Body of pancreas (tissue), 4 donors: Measurements from ENCODE around the gene BRF1. TPM values are rescaled to one million over a fixed set of nuclear protein-coding genes. Genes with fewer than 3 reads are reported as not detected.
A peak's percentile ranks its signal among the peaks of the same experiment; 100 is the strongest.

Experiments used
- ATAC-seq: fragments of 150-250 bp; one replicate; pipeline ENCODE4 v1.9.1; 2016
- DNase-seq, 4 donors: peaks; one replicate each; pipeline ENCODE4 v3.0.0-alpha.2; 2019
- H3K27ac ChIP-seq, 4 donors: fragments of 200-600 bp; sonication (generic); 1 replicate in 3 of 4; 2 replicates in 1 of 4; pipeline versions ENCODE4 v1.5.1 to v1.6.1; 2016 to 2019; ENCODE audit warnings: mild to moderate bottlenecking in 1 of 4, mixed read lengths in 1 of 4, moderate library complexity in 1 of 4
- H3K27me3 ChIP-seq, 2 donors: fragments of 200-600 bp; sonication (generic); one replicate each; pipeline ENCODE4 v1.6.0; 2016; ENCODE audit warnings: mild to moderate bottlenecking in 1 of 2
- H3K36me3 ChIP-seq, 2 donors: fragments of 200-600 bp; sonication (generic); replicated peaks in 1 of 2; 2 replicates each; pipeline ENCODE4 v1.5.1; 2016; ENCODE audit warnings: low read depth in 2 of 2; ENCODE audit not compliant: insufficient read depth in 1 of 2
- H3K4me1 ChIP-seq: fragments of 200-600 bp; sonication (generic); one replicate; pipeline ENCODE4 v1.6.0; 2016
- H3K4me3 ChIP-seq, 2 donors: fragments of 200-600 bp; sonication (generic); 1 replicate in 1 of 2; 2 replicates in 1 of 2; pipeline ENCODE4 v1.5.1; 2016 to 2019
- H3K9me3 ChIP-seq, 3 donors: fragments of 200-600 bp; sonication (generic); 1 replicate in 2 of 3; 2 replicates in 1 of 3; pipeline ENCODE4 v1.5.1; 2016
- CTCF ChIP-seq, 7 experiments: fragments of 450-650 bp in 4 of 7; fragments of 200-600 bp in 3 of 7; sonication (generic) in 3 of 7; IDR thresholded peaks; one replicate each; pipeline ENCODE4 v1.5.1; 2016 to 2019; ENCODE audit warnings: antibody characterized with exemption in 7 of 7
- POLR2A ChIP-seq, 3 donors: fragments of 450-650 bp; IDR thresholded peaks; one replicate each; pipeline ENCODE4 v1.6.1; 2016; ENCODE audit warnings: antibody characterized with exemption in 3 of 3, mild to moderate bottlenecking in 2 of 3
- WGBS, 2 donors: methylation state at CpG; one replicate each; pipeline ENCODE4 v1.1.5; 2017; 5-methylcytosine and 5-hydroxymethylcytosine counted together
- intact Hi-C: fragments of 100-400 bp; cut with DNase I; formaldehyde crosslinking; loops from one replicate; pipeline ENCODE4 v1.15.1; 2023
- total RNA-seq, 2 donors: library from RNA; depleted of rRNA; stranded (reverse); fragments of >200 nt; gene quantifications; one replicate each; pipeline ENCODE4 v1.1.0, GENCODE V29; 2016

Gene BRF1
- total RNA-seq, 2 donors from 2014 or later: 54.5 to 86.7 TPM

DNA sequence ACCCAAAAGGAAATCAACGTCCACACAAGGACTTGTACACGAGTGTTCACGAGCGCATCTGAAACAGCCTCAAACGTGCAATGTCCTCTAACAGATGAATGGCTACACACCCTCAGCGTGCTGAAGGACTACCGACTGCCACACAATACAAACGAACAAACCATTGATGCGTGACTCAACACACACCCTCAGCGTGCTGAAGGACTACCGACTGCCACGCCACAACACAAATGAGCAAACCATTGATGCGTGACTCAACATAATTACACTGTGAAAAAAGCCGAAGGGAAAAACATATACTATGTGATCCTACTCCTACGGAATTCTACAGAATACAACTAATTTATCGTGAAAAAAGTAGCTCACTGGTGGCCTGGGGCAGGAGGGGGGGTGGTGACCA, 77.5 kb downstream of the BRF1 start:
- TF ChIP-seq POLR2A (IDR thresholded peaks at IDR 0.05) (no peak), CTCF (IDR thresholded peaks at IDR 0.05) (no peak)
- intact Hi-C loops: no loop called here
- Histone ChIP-seq H3K4me3 (no peak overlapping the region), H3K27me3 (no peaks in the 10 kb centered on the region), H3K4me1 (no peaks in the 10 kb centered on the region), H3K27ac (no peak overlapping the region), H3K36me3 (peaks cover 0 to 14% of the 10 kb centered on the region in 2 donors), H3K9me3 (no peaks in the 10 kb centered on the region)
- ATAC-seq (no peak), DNase-seq (no peak)
- 90 to 93% methylated on average over 16 of the region's 16 CpGs for WGBS, 2 donors

DNA sequence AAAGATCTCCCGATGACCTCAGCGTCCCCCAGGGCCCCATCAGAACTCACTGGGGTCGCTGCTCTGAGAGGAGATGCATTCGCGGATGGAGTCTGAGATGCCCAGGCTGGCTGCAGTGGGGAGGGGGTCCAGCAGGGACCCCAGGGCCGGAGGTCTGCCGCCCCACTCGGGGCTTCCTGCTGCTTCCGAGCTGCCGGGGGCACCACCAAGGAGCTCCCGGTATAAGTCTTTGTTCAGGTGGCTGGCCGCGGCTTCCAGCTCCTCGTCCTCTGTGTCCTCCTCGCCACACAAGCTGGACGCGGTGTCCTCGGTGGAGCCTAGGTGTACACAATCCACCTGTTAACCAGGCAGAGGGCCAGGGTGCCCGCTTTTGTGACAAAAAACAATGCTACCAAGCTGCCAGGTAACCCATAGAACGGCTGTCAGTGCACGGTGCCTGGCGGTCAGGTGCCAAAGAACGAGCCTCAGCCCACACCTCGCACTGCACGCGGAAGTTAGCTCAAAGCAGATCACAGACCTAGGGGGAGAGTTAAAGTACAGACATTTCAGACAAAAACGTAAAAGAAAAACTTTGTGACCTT, 79.1 kb downstream of the BRF1 start:
- Histone ChIP-seq H3K4me3 (no peak overlapping the region), H3K36me3 (peaks cover 0 to 15% of the 10 kb centered on the region in 2 donors), H3K27ac (no peak overlapping the region), H3K4me1 (no peaks in the 10 kb centered on the region), H3K27me3 (no peaks in the 10 kb centered on the region), H3K9me3 (no peaks in the 10 kb centered on the region)
- no peak for ATAC-seq
- 65 to 82% methylated on average over 11 to 27 of the region's 27 CpGs for WGBS, 2 donors
- intact Hi-C loops: no loop called here
- DNase-seq: peak in 3 of 4 donors; percentile 13 to 68 (median 56)
- no peak for TF ChIP-seq CTCF (IDR thresholded peaks at IDR 0.05)
- TF ChIP-seq POLR2A (IDR thresholded peaks at IDR 0.05): no peak

GRCh38 chr14:105220699-105221597, 79.9 kb downstream of the BRF1 start:
- no peak overlapping the region for H3K4me3 ChIP-seq
- DNase-seq (peak in 1 of 4 donors; percentile 16), ATAC-seq (peak; percentile 19)
- no peaks in the 10 kb centered on the region for H3K27me3 ChIP-seq
- H3K27ac ChIP-seq: no peak overlapping the region
- 74 to 88% methylated on average over 8 to 29 of the region's 29 CpGs for WGBS, 2 donors
- no peaks in the 10 kb centered on the region for H3K4me1 ChIP-seq
- intact Hi-C loops: no loop called here
- TF ChIP-seq POLR2A (IDR thresholded peaks at IDR 0.05) (no peak), CTCF (IDR thresholded peaks at IDR 0.05) (no peak)
- no peaks in the 10 kb centered on the region for H3K9me3 ChIP-seq
- peaks cover 0 to 9% of the 10 kb centered on the region in 2 donors for H3K36me3 ChIP-seq

GRCh38 chr14:105219753-105220152, 81.0 kb downstream of the BRF1 start:
- TF ChIP-seq POLR2A (IDR thresholded peaks at IDR 0.05): no peak
- Histone ChIP-seq H3K4me3 (no peak overlapping the region), H3K36me3 (peaks cover 0 to 9% of the 10 kb centered on the region in 2 donors), H3K27ac (no peak overlapping the region), H3K27me3 (no peaks in the 10 kb centered on the region), H3K4me1 (no peaks in the 10 kb centered on the region), H3K9me3 (no peaks in the 10 kb centered on the region)
- intact Hi-C loops: no loop called here
- DNase-seq: no peak
- WGBS, 2 donors: 91 to 98% methylated on average over 13 to 17 of the region's 17 CpGs
- ATAC-seq: no peak

- no peak for TF ChIP-seq POLR2A (IDR thresholded peaks at IDR 0.05)
- ATAC-seq (no peak), DNase-seq (no peak)
- Histone ChIP-seq H3K4me1 (no peaks in the 10 kb centered on the region), H3K27me3 (no peaks in the 10 kb centered on the region), H3K36me3 (peaks cover 0 to 9% of the 10 kb centered on the region in 2 donors), H3K27ac (no peak overlapping the region), H3K4me3 (no peak overlapping the region), H3K9me3 (no peaks in the 10 kb centered on the region)
- intact Hi-C loops: no loop called here
- WGBS, 2 donors: 93 to 97% methylated on average over 23 to 26 of the region's 29 CpGs
Observed at GRCh38 chr14:105219043-105219612, 81.7 kb downstream of the BRF1 start.
